Pancreas (tissue), 10 donors: ENCODE results near the gene TGFBR2. TPM values are rescaled to one million over a fixed set of nuclear protein-coding genes. Genes with fewer than 3 reads are reported as not detected.

Source experiments
- ATAC-seq, 4 donors: fragments of 200-7000 bp; cut with Tn5 transposase; one replicate each; pipeline versions ENCODE4 v1.8.0 to v1.9.1; 2020; ENCODE audit warnings: mild to moderate bottlenecking in 4 of 4, moderate library complexity in 4 of 4
- DNase-seq, 6 donors: peaks; one replicate each; pipeline ENCODE4 v3.0.0-alpha.2; 2020
- FAIRE-seq: peaks from 2 replicates; lab custom pipeline; 2012; peaks lifted over from hg19 to GRCh38; lab: Jason Lieb, UNC
- H3K27ac ChIP-seq, 4 donors: fragments of 200-600 bp; sonication (generic); 1 replicate in 3 of 4; 2 replicates in 1 of 4; pipeline versions ENCODE4 v1.5.0 to v1.8.0; 2020
- H3K27me3 ChIP-seq, 4 donors: fragments of 200-600 bp; one replicate each; pipeline ENCODE4 v1.8.0; 2021
- H3K36me3 ChIP-seq, 3 donors: fragments of 200-600 bp; sonication (generic) in 1 of 3; one replicate each; pipeline versions ENCODE4 v1.5.0 to v1.8.0; 2020 to 2021
- H3K4me1 ChIP-seq, 3 donors: fragments of 200-600 bp; one replicate each; pipeline ENCODE4 v1.8.0; 2021
- H3K4me3 ChIP-seq, 4 donors: fragments of 200-600 bp; sonication (generic) in 2 of 4; one replicate each; pipeline versions ENCODE4 v1.5.0 to v1.8.0; 2020 to 2021
- H3K9me3 ChIP-seq, 4 donors: fragments of 200-600 bp; one replicate each; pipeline ENCODE4 v1.8.0; 2021
- WGBS, 2 donors: extraction: QIAGEN DNeasy Blood & Tissue Kit; methylation state at CpG; one replicate each; pipeline ENCODE4 v1.1.7; 2013; 5-methylcytosine and 5-hydroxymethylcytosine counted together
- intact Hi-C, 3 donors: fragments of 100-400 bp; cut with DNase I; formaldehyde crosslinking; loops; one replicate each; pipeline versions ENCODE4 v1.11.1 to v1.14.2; 2022
- polyA plus RNA-seq, 2 donors: library from polyadenylated mRNA; stranded (reverse); fragments of 200-250 nt; gene quantifications; one replicate each; pipeline ENCODE4 v1.2.3, GENCODE V29; 2013
- total RNA-seq, 6 donors: library from RNA; stranded (reverse); fragmentation: NEBNext Ultra II Directional in 4 of 6; extraction: Animal tissue kit (Norgen Biotek cat#: 25700) in 4 of 6; gene quantifications; one replicate each; pipeline versions ENCODE4 v1.2.1 to v1.2.4, GENCODE V29; 2021 to 2023
- TF ChIP-seq, protein P1 (sequence below), 4 donors: fragments of 200-600 bp; sonication (generic) in 3 of 4; IDR thresholded peaks; one replicate each; pipeline versions ENCODE4 v1.5.0 to v1.8.0; 2021; ENCODE audit warnings: antibody characterized with exemption in 4 of 4
- donor health status: healthy with polysubstance abuse.
- donor health status: DM: no; HTN: no; CAD: no; lungs with moderate emphysema.
- donor health status: DM: no; HTN: no; CAD: no.
- donor health status: control.
- donor health status: control.
- donor health status: Bipolar disorder and iron deficiency.
- donor health status: DM: yes; HTN: yes; CAD: no.
- donor health status: DM: no; HTN: no; CAD: no.
- donor health status: DM: no; HTN: no; CAD: no.
- donor health status: DM: yes; HTN: yes; CAD: no.

The TGFBR2 gene
- total and polyA plus RNA-seq, 8 donors: 9.0 to 60.8 (median 31.1) TPM

DNA sequence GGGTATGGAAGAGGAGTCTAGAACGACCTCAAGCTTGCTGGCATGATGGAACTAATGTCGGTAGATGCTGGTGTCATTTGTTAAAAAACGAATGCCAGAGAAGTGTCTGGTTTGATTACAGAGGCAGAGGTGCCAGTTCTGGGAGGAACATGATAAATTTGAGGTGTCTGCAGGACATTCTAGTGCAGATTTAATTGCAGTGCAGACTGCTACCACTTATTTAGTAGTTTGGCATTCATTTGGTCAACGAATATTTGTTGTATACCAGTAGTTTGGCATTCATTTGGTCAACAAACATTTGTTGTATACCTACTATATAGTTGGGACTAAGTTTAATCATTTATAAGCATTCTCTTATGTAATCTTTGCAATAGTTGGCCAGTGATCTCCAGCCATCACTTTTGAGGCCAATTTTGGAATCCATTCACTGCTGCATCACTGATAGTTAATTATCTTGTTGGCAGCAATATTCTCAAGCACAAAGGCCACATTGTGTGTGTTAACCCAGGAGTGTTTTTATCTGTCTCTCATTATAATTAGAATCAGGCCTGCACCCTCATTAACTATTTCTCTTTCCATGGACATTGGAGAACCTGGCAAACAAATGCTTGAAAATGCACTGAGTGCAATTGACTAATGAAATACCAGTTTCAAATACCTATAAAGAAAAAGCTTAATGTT lies 19.5 kb upstream of the TGFBR2 start:
- no peak overlapping the region for H3K4me3 ChIP-seq
- ATAC-seq (no peak), FAIRE-seq (no peak), DNase-seq (no peak)
- H3K9me3 ChIP-seq: no peaks in the 10 kb centered on the region
- peaks cover 5 to 12% (median 10%) of the 10 kb centered on the region in 3 donors for H3K4me1 ChIP-seq
- H3K27me3 ChIP-seq: no peaks in the 10 kb centered on the region
- no peaks in the 10 kb centered on the region for H3K36me3 ChIP-seq
- intact Hi-C loops: no loop called here
- 71 to 72% methylated on average over 4 of the region's 4 CpGs for WGBS, 2 donors
- no peak overlapping the region for H3K27ac ChIP-seq
- TF ChIP-seq, protein P1, sequence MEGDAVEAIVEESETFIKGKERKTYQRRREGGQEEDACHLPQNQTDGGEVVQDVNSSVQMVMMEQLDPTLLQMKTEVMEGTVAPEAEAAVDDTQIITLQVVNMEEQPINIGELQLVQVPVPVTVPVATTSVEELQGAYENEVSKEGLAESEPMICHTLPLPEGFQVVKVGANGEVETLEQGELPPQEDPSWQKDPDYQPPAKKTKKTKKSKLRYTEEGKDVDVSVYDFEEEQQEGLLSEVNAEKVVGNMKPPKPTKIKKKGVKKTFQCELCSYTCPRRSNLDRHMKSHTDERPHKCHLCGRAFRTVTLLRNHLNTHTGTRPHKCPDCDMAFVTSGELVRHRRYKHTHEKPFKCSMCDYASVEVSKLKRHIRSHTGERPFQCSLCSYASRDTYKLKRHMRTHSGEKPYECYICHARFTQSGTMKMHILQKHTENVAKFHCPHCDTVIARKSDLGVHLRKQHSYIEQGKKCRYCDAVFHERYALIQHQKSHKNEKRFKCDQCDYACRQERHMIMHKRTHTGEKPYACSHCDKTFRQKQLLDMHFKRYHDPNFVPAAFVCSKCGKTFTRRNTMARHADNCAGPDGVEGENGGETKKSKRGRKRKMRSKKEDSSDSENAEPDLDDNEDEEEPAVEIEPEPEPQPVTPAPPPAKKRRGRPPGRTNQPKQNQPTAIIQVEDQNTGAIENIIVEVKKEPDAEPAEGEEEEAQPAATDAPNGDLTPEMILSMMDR (IDR thresholded peaks at IDR 0.05): no peak

DNA sequence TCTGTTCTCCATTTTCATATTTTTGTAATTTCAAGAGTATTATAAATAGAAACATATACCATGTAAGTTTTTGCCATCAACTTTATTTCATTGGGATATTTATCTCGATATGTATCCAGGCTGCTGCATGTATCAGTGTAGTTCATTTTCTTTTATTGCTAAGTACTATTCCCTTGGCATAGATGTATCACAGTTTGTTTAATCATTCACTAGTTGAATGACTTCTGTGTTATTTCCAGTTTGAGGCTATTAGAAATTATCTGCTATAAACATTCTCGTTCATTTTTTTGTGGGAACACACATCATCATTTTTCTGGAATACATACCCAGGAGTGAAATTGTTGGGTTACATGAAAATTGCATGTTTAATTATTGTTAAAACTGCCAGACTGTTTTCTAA lies 18.5 kb upstream of the TGFBR2 start:
- H3K27ac ChIP-seq: no peak overlapping the region
- no peak for ATAC-seq
- TF ChIP-seq, protein P1 (IDR thresholded peaks at IDR 0.05): no peak

DNA sequence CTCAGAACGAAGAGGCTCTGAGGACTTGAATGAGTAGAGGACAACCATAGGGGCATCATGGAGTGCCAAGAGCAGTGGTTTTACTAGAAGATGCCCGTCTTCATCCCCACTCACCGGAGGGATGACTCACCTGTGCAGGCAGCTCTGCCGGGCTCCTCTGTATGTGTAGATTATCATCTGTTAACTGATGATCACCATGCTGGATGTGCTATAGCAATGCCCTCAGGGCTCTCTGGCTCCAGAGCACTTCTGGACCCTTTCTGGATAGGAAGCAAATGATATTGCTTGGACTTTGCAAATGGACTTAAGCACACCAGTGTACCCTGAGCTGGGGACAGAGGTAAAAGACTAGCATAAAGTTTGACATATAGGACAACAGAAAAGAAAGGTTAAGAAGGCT lies 10.2 kb upstream of the TGFBR2 start:
- TF ChIP-seq, protein P1 (IDR thresholded peaks at IDR 0.05): no peak
- FAIRE-seq (no peak), DNase-seq (no peak), ATAC-seq (no peak)
- intact Hi-C loops: no loop called here
- Histone ChIP-seq H3K36me3 (no peaks in the 10 kb centered on the region), H3K27ac (peak overlapping the region; percentile 67 to 86 (median 76)), H3K27me3 (no peaks in the 10 kb centered on the region), H3K9me3 (no peaks in the 10 kb centered on the region), H3K4me3 (no peak overlapping the region), H3K4me1 (peaks cover 20 to 29% (median 29%) of the 10 kb centered on the region in 3 donors)
- 86 to 92% methylated on average over 4 of the region's 4 CpGs for WGBS, 2 donors

More for the DNA sequence above, 18.5 kb upstream of the TGFBR2 start:
- DNase-seq (no peak), FAIRE-seq (no peak)
- Histone ChIP-seq H3K4me1 (peaks cover 5 to 12% (median 10%) of the 10 kb centered on the region in 3 donors), H3K9me3 (no peaks in the 10 kb centered on the region), H3K4me3 (no peak overlapping the region), H3K27me3 (no peaks in the 10 kb centered on the region), H3K36me3 (no peaks in the 10 kb centered on the region)
- intact Hi-C loops: no loop called here
- 53 to 62% methylated on average over 2 of the region's 2 CpGs for WGBS, 2 donors

DNA sequence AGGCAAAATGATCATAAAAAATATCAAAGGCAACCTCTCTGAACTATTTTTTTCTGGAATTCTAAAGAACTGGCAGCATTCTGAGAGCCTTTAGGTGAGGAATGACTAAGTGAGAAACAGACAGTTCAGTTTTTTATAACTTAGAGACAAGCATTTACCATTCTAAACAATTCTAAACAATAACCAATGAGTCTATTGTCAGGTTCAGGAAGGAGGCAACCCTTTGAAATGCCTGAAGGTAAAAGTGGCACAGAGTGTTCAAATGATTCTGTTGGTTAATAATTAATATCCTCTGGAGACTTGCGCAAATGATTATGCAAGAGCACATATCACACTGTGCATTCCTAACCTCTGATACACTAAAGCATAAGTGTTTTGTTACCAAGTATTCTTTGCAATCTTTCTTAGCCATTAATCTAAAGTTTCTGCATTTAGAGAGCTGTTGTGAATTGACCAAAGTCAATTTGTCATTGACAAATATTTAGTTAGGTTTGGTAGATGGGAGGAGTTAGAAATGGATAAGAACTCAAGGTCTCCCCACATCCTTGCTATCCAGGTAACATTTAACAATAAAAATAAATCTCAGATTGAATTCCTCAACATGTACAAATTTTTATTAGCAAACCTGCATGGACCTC lies 9.2 kb upstream of the TGFBR2 start:
- Histone ChIP-seq H3K36me3 (no peaks in the 10 kb centered on the region), H3K4me3 (no peak overlapping the region), H3K27me3 (no peaks in the 10 kb centered on the region), H3K4me1 (peaks cover 20 to 29% (median 29%) of the 10 kb centered on the region in 3 donors), H3K27ac (peak overlapping the region; percentile 67 to 86 (median 76)), H3K9me3 (no peaks in the 10 kb centered on the region)
- intact Hi-C loops: no loop called here
- peak in 2 of 6 donors; percentile 27 to 39 for DNase-seq
- TF ChIP-seq, protein P1 (IDR thresholded peaks at IDR 0.05): no peak
- 6 to 11% methylated on average over 1 of the region's 1 CpG for WGBS, 2 donors
- FAIRE-seq: peak; percentile 97
- ATAC-seq: peak; percentile 94 to 98 (median 98)

DNA sequence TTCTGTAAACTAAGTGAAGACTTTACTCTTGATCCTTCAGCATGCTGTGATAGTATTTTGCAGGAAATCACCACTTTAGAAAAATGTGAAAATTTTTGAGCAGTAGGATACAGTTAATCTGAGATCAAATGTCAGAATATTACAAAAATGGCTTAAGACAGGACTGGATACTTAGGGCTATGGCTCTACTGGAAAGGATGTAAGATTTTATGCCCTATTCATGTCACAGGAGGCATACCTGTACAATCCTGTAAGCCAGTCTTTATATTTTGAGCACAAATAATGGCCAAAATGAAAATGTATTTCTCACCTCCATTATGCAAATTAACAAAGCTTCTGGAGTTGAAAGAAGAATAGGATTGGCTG lies 8.6 kb upstream of the TGFBR2 start:
- H3K4me1 ChIP-seq: peaks cover 20 to 31% (median 29%) of the 10 kb centered on the region in 3 donors
- ATAC-seq (peak in 3 of 4 donors; percentile 8 to 29 (median 14)), DNase-seq (no peak), FAIRE-seq (no peak)
- no peaks in the 10 kb centered on the region for H3K36me3 ChIP-seq
- H3K27me3 ChIP-seq: no peaks in the 10 kb centered on the region
- TF ChIP-seq, protein P1 (IDR thresholded peaks at IDR 0.05): no peak
- no peaks in the 10 kb centered on the region for H3K9me3 ChIP-seq
- no peak overlapping the region for H3K4me3 ChIP-seq
- peak overlapping the region; percentile 50 to 86 (median 72) for H3K27ac ChIP-seq
- intact Hi-C loops: no loop called here
